ENCODE measurements around the gene TMEM269.
"Not testable (repeated sequence)": the region's sequence is repeated elsewhere in the genome, so short reads cannot be mapped to it uniquely, and the experiment has no call there.

Gene TMEM269

DNA sequence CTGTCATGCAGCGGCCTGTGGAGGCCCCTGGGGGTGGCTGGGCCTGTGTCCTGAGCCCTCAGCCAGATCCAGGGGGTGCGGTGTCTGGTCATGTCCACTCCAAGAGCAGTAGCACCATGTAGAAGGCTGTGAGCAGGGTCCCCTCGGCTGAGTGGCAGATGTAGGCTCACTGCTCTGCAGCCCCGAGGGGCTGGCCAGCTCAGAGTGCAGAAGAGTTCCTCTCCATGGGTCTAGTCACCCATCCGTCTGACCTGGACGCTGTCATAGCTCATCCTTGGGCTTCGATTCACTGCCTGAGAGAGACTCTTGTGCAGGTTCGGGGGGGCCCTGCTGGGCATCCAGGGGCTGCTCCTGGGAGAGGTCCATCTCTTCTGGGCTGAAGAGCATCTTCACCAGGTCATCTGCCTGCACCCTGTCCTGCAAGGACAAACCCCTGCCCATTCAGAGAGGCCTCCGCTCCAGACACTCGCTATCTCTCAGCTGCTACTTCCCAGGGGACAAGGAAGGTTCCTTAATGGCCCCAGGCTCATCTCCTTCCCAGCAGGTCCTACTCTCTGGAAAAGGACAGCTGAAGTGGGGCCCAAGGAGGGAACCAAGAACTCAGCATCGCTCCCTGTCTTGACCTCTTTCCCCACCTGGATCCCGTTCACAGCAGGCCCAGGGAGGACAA is 38.2 kb upstream of the TMEM269 start:
- in situ Hi-C loops (cut with MboI; ENCODE audit: low sequenced_read_pairs), result loop anchor here (10.0 kb wide), 1 partner anchor 232 kb away; no protein-coding TSS in a partner anchor

DNA sequence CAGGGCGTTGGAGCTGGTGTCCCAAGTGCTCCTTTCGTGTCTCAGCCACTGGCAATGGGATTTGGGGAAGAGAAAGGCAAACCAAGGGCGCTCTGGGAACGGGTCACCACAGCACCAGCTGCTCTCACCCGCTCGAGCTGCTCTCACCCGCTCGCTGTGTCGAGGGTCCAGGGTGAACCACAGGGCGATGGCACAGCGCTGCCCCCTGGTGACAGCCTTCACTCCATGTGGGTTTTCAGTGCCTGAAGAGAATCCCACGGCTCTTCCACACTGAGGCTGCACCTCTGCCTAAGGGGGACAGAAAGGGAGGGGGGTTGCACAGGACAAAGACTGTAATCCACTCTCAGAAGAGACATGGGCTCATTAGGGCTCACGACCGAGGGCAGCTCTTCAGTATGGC is 37.7 kb upstream of the TMEM269 start:
- in situ Hi-C loops (cut with MboI; ENCODE audit: low sequenced_read_pairs), result loop anchor here (10.0 kb wide), 1 partner anchor 232 kb away; no protein-coding TSS in a partner anchor

DNA sequence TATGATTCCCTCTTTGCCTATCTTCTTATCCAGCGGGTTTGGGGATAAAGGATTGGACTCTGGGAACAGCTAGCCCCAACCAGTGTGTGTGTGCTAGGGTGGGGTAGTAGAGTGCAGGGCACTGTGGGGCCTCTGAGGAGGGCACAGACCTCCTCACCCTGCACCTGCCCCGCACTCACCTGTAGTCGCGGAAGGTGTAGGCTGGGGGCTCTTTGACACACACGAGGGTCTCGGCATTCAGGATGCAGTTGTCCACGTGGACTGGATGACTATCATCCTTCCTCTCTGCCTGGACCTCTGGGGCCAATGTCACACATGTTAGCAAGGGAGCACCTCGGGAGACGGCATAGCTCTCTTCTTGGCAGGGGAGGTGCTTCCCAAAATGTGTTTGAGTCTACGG is 36.8 kb upstream of the TMEM269 start:
- in situ Hi-C loops (cut with MboI; ENCODE audit: low sequenced_read_pairs), result loop anchor here (10.0 kb wide), 1 partner anchor 233 kb away; no protein-coding TSS in a partner anchor

DNA sequence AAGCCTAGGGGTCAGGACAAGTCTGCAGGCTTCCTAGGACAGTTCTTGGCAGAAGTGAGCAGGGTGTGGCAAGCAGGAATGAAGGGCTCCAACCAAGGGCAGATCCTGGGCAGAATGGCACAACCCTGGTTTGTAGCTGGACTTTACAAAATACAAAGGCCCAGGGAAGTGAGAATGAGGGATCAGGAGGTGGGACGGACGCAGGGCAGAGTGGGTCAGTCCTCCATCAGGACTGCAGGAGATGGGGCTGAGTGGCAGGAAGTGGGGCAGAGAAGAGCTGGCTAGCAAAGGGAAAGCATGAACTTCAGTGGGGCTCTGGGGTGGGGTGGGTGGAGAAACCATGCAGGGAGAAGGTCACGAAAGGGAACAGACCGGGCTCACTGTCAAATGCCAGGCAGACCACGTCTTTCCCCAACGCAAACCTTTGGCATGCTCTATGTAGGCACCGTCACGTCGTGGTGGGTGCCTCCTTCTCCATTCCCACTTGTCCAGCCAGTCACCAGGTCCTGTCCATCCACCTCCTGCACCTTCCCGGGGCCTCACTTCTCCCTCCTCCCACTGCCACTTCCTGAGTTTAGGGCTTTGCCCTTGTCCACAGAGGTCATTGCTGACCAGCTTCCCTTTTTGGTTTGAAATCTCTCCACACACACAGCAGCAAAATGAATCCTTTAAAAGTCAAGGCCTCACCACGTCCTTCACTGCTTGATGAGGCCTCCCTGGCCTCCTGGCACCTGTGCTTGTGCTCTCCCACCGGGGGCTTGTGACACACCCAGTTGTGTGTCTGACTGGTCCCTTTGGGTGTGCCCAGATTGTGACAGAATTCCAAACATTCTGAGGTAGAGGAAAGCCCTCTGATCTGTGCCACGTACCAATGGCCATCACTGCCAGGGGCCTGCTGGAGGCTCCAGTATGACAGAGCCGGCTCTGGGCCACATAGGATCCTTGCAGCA is 36.1 kb upstream of the TMEM269 start:
- in situ Hi-C loops (cut with MboI; ENCODE audit: low sequenced_read_pairs), result loop anchor here (10.0 kb wide), 1 partner anchor 234 kb away; no protein-coding TSS in a partner anchor

DNA sequence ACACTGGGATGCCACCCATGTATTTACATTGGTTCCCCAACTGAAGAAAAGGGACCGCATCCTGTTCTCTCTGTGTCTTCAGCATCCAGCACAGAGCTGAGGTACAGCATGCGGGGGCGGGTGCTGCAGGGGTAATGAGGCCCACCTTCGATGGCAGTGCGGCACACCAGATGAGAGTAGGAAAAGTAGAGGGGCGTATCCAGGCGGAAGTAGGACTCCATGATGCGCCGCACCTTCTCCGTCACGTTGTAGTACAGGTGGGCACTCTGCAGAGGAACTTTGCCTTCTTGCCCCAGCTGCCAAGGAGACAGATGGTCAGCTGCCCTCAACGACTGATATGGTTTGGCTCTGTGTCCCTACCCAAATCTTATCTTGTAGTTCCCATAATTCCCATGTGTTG is 34.8 kb upstream of the TMEM269 start:
- in situ Hi-C loops (cut with MboI; ENCODE audit: low sequenced_read_pairs), result no loop called here

DNA sequence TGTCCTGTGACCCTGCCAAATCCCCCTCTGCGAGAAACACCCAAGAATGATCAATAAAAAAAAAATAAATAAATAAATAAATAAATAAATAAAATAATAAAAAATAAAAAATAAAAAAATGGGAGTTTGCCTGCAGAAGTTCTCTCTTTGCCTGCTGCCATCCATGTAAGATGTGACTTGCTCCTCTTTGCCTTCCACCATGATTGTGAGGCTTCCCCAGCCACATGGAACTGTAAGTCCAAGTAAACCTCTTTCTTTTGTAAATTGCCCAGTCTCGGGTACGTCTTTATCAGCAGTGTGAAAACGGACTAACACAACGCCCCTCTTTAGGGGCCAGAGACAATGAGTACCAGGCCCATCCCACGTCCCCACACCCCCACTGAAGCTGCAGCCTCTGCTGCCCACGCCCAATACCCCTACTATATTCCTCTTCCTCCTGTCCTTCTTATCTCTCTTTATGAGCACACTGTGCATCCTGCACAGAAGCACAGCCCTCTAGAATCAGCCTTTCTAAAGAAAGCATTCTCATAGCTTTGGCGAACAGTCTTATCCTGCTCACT is 33.2 kb upstream of the TMEM269 start:
- in situ Hi-C loops (cut with MboI; ENCODE audit: low sequenced_read_pairs), result not testable (repeated sequence)

DNA sequence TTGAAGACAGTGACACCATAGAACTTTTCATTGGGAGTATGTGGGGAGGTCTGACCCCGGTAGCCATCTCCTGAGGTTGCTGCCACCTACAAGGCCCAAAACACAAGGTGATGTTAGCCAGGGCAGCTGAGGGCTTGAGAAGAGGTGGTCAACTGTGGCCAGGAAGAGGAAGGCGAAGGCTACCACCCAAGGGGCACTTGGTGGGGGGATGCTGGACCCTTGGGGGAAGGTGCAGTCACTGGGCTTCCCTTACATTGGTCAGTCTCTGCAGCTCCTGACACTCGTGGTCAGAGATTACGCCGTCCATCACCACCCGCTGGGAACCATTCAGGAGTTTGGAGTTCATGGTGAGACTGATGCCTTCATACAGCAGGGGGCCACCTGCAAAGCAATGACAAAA is 32.5 kb upstream of the TMEM269 start:
- in situ Hi-C loops (cut with MboI; ENCODE audit: low sequenced_read_pairs), result no loop called here

DNA sequence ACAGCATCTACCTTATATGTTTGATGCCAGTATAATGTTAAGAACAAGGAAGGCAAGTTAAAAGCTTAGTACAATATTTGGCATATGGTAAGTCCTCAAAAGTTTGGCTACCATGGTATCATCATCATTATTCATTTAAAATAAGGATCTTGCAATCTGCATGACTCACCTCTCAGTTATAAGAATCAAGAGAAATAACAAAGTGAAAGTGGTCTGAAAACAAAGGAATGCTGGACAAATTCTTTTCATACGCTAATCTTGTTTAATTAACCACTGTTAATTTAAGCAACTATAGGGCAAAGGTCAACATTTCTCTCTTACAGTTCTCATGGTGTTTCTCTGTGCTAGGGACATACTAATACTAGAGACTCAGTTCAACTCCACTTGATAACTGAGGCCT is 31.7 kb upstream of the TMEM269 start:
- in situ Hi-C loops (cut with MboI; ENCODE audit: low sequenced_read_pairs), result no loop called here

DNA sequence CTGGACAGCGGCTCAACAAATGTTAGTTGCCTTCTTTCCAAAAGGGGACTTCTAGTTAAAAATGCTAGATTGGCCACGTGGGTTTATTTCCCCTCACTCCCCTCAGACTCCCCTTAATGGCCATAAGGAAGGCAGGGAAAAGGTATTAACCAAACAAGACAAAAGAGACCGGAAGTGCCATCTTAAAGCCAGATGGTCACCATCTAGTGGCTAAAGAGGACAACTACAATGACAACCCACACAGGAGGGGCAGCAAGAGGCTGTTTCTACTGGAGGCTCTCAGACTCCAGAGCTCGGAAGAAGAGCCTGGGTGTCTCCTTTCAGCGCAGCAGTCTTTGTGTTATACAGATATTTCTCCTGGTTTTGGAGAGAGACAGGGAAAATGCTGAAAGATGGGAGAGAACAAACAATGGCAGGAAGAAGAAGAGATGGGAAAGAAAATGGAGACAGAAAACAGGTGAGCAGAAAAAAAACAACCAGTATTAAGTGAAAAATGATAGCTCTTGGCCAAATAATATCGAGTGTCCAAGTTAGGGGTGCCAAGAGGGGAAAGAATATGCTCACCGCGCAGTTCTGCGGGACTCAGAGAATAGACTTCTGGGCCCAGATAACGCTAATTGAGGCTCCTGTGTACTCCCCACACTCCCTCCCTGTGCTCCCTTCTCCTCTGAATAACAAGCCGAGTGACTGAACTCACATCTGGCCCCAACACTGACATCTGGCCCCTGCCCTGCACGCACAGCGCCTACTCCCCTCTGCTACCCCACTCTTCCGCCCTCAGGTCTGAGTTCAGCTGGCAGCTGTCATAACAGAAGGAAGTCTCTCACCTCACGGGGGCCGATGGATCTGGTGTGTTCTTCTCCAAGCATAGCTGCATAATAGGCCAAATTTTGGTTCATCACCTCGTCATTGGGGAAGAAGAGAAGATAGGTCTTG is 27.6 kb upstream of the TMEM269 start:
- in situ Hi-C loops (cut with MboI; ENCODE audit: low sequenced_read_pairs), result no loop called here

DNA sequence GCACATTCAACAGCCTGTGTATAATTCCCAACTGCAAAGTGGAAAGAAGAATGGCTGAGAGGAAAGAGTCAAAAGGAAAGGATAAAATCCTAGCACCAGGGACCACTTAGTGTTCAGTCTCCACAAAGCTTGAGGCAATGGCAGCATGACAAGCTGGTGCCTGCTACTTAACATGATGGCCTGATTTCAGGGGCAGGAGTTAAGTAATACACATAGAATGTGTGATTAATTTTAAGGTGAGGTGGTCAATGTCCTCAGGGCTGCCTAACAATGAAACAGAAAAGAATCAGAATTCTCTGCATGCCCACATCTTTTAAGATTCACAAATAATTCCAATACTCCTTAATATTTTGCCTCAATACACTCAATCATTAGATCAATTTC is 26.9 kb upstream of the TMEM269 start:
- in situ Hi-C loops (cut with MboI; ENCODE audit: low sequenced_read_pairs), result no loop called here

DNA sequence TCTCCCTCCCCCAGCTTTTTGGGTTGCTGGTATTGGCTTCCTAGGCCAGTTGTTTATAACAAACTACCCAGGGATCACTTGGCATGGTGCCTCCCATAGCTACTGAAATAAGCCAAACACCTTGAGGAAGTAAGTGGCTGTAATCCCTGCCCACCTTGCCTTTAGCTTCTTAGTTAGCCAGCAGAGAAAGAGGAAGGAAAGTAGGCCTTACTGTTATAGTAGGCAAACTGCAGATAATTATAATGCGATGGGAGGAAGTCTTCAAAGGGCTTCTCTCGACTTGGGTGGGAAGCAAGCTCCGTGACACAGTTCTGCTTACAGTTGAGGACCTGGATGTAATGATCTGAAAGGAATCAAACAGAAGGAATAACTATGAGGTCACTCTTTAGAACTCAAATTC is 26.1 kb upstream of the TMEM269 start:
- in situ Hi-C loops (cut with MboI; ENCODE audit: low sequenced_read_pairs), result no loop called here

DNA sequence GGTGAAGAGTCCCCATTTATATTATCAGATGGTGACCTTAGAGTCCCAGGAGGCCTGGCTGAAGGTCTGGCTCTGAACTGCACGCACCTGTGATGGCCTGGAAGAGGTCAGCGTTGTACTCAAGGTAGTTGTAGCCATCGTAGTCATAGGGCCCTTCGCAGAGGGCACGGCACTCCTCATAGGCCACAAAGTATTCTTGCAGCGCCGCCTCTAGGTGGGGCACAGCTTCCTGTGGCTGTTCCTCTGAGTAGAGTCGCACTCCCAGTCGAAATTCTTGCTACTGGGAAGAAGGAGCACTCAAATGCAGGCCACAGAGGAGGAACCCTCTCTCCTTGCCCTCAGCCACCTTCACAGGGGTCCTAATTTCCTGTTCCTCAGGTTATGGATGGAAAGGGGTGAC is 25.7 kb upstream of the TMEM269 start:
- in situ Hi-C loops (cut with MboI; ENCODE audit: low sequenced_read_pairs), result no loop called here

DNA sequence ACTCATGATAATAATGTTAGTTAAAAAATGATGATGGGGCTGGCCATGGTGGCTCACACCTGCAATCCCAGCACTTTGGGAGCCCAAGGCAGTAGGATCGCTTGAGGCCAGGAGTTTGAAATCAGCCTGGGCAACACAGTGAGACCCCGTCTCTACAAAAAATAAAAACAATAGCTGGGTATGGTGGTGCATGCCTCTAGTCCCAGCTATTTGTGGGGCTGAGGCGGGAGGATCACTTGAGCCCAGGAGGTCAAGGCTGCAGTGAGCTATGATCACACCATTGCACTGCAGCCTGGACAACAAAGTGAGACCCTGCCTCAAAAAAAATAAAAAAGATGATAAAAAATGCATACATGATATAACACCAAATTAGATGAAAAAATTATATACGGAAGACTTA is 23.2 kb upstream of the TMEM269 start:
- in situ Hi-C loops (cut with MboI; ENCODE audit: low sequenced_read_pairs), result no loop called here

DNA sequence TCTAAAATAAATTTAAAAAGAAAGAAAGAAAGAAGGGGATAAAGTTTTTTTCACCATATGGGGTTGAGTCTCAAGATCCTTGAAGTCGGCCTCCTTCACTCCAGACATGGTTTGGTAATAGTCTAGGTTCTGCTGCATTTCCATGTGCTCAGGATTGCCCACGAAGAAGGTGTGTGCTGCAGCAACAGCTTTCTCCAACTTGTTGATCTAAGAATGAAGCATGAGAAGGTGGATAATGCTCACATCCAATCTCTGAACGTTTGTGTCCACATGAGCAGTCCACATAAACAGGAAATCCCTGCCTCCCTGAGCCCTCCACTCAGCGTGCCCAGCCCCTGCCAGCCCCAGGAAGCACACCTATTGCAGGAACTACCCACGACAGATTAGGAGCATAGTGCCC is 22.5 kb upstream of the TMEM269 start:
- in situ Hi-C loops (cut with MboI; ENCODE audit: low sequenced_read_pairs), result no loop called here

DNA sequence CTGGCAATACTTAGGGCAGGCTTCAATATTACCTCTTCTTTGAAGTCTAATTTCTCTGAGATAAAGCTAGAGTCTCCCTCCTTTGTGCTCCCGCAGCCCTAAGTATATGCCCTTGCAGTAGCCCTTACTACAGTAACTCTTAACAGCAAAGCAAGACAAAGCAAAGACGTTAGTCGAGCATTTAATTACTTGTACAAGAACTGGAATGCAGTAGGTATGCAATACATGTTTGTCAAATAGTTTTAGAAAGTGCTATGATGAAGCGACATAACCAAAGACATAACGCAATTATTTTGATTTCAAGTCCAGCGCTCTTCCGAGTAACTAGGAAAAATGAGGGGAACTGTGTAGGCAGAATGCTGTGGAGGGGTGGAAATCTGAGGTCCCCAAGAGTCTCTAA is 19.5 kb upstream of the TMEM269 start:
- in situ Hi-C loops (cut with MboI; ENCODE audit: low sequenced_read_pairs), result no loop called here

DNA sequence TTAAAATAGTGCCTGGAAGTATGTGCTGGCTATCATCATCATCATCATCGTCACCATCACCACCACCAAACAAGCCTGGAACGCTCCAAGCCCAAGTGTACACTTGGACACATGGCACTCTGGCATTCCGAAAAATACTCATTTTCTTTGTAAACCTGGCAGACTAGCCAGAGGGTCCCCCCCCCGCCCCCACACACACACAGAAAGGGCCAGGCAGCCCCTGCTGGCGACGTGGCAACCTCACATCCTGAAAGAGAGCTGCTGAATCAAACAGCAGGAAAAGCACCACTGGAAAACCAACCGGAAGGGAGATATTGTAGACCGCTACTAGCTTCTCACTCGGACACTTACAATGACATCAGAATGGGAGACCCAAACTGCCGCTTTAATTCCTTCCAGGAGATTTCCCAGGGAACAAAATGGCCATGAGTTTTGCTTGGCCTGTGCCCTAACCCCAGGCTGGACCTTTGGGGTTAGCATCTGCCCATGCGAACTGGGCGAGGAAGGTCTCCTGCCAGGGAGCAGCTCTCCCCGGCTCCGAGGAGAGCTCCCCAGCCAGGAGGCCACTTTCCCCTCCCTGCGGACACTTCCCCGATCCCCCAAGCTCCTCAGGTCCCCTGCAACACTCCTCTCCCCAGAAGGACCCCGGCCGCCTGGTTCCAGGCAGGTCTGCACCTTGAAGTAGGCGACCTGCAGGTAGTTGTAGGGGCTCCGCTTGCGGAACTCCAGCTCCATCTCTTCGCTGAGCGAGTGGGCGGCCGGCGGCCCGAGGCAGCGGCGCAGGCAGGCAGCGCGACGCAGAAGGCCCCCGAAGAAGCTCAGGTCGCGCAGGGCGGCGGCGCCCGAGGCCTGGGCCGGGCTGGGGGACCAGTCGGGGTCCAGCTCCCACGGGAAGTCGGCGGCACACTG is 18.7 kb upstream of the TMEM269 start:
- in situ Hi-C loops (cut with MboI; ENCODE audit: low sequenced_read_pairs), result no loop called here

DNA sequence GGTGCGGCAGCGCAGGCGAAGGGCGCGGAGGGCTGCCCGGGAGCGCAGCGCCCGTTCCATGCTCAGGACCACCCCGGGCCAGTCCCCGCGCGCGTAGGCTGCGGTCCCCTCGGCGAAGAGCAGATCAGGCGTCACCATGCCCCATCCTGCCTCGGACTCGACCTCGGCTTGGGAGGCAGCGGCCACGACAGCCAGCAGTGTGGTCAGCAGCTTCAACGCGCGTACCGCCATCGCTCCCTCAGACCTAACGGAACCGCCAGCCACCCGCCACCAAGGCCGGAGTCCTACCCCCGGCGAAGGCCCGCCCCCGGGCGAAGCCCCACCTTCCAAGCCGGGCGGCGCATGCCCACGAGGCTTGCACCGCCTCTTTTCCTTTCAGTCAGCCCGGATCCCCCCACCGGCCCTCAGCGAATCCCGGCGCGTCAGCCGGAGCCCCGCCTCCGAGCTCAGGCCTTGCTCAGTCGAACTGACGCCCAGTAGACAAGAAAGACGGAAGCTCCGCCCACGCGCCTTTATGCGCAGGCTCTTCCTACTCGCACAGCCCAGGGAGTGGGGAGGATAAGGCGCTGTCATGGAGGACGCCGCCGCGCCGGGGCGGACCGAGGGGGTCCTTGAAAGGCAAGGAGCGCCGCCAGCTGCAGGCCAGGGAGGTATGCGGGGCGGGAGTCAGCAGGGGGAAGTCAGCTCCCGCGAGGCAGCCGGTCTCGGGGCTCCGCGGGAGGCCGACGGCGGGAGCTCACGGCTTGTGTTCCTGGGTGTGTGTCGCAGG is 17.9 kb upstream of the TMEM269 start, which contains the start of the genes C1orf50 and P3H1:
TSS of gene C1orf50 (plus strand) at position 509 of the 769 bp plus-strand sequence. CDS start at position 572, 63 bp downstream.
TSS of gene P3H1 (minus strand) at position 288 of the 769 bp plus-strand sequence. CDS start at position 231, 57 bp downstream.
- in situ Hi-C loops (cut with MboI; ENCODE audit: low sequenced_read_pairs), result no loop called here

DNA sequence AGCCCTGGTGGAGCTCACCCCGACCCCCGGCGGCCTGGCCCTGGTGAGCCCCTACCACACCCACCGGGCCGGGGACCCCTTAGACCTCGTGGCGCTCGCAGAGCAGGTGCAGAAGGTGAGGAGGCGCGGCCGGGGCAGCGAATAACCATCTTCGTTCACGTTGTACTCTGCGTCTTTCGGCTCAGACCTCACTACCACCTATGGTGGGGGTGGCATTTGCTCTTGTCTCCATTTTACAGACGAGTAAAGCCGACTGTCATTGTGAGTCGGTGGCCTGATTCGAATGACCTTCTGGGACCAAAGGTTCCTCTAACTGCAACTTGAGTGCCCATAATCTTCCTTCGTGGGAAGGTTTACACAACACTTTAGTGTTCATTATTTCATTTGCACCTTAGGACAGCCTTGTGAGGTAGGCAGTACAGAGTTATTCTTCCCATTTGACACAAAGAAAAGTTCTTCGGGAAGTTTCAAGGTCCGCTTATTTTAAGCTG is 17.2 kb upstream of the TMEM269 start:
- in situ Hi-C loops (cut with MboI; ENCODE audit: low sequenced_read_pairs), result no loop called here

All from HL-60/S4 treated with retinoic acid at 250 ng/mL for 4 days and 3 days (cell line).